SK-N-SH (cell line): ENCODE data around the gene RNF187. TPM values are rescaled to one million over a fixed set of nuclear protein-coding genes. Genes with fewer than 3 reads are reported as not detected.

Experiments used
- CTCF ChIA-PET: fragments of 300-600, 350-600 bp; formaldehyde crosslinking; extraction: SDS; loops from one replicate; lab custom pipeline; 2021; lab: Yijun Ruan, JAX
- POLR2A ChIA-PET: fragments of 350-600 bp; sonication (Branson Sonifier 250); formaldehyde crosslinking; extraction: SDS; loops from one replicate; lab custom pipeline; 2020; ENCODE audit warnings: antibody characterized with exemption, inconsistent platforms; lab: Yijun Ruan, JAX
- DNase-seq: peaks from one replicate; pipeline ENCODE4 v3.0.0; 2012
- H2AFZ ChIP-seq: fragments of 200-600 bp; sonication (generic); 2 replicates; pipeline ENCODE4 v1.8.1; 2016; ENCODE audit warnings: antibody characterized with exemption, mild to moderate bottlenecking, low read depth
- H3F3A ChIP-seq: fragments of 200-600 bp; sonication (generic); replicated peaks from 2 replicates; pipeline ENCODE3; 2016; ENCODE audit warnings: antibody characterized with exemption, mild to moderate bottlenecking; ENCODE audit not compliant: insufficient read depth
- H3K27ac ChIP-seq, 2 experiments: fragments of 200-500 bp in 1 of 2; fragments of 200-600 bp in 1 of 2; sonication (Bioruptor generic) in 1 of 2; sonication (generic), shearing (Covaris generic) in 1 of 2; 2 replicates each; pipeline versions ENCODE4 v1.5.1 to v1.6.1; 2014 to 2016; ENCODE audit warnings: low read depth in 2 of 2, inconsistent platforms in 1 of 2, low read length in 1 of 2, mild to moderate bottlenecking in 1 of 2, mixed read lengths in 1 of 2
- H3K27me3 ChIP-seq: fragments of 200-600 bp; sonication (generic), shearing (Covaris generic); 2 replicates; pipeline ENCODE4 v1.6.1; 2016; ENCODE audit warnings: mixed run types; ENCODE audit not compliant: insufficient read depth
- H3K36me3 ChIP-seq, 2 experiments: fragments of 200-500 bp in 1 of 2; fragments of 200-600 bp in 1 of 2; sonication (Bioruptor generic) in 1 of 2; sonication (generic) in 1 of 2; replicated peaks in 1 of 2; 2 replicates each; pipeline versions ENCODE3 to v1.5.1; 2014 to 2016; ENCODE audit warnings: low read length in 1 of 2, mild to moderate bottlenecking in 1 of 2; ENCODE audit not compliant: insufficient read depth in 2 of 2, control insufficient read depth in 1 of 2
- H3K4me1 ChIP-seq, 2 experiments: fragments of 200-500 bp in 1 of 2; fragments of 200-600 bp in 1 of 2; sonication (Bioruptor generic) in 1 of 2; sonication (generic), shearing (Covaris generic) in 1 of 2; 2 replicates each; pipeline versions ENCODE4 v1.5.1 to v1.6.1; 2014 to 2016; ENCODE audit warnings: low read depth in 1 of 2, low read length in 1 of 2, mixed run types in 1 of 2; ENCODE audit not compliant: insufficient read depth in 2 of 2, control insufficient read depth in 1 of 2
- H3K4me2 ChIP-seq: fragments of 200-600 bp; sonication (generic), shearing (Covaris generic); 2 replicates; pipeline ENCODE4 v1.6.1; 2017; ENCODE audit warnings: mixed run types
- H3K4me3 ChIP-seq, 2 experiments: fragments of 200-500 bp in 1 of 2; fragments of 200-600 bp in 1 of 2; sonication (Bioruptor generic) in 1 of 2; sonication (generic), shearing (Covaris generic) in 1 of 2; 2 replicates each; pipeline versions ENCODE4 v1.5.1 to v1.8.1; 2014 to 2016; ENCODE audit warnings: low read depth in 2 of 2, inconsistent platforms in 1 of 2, low read length in 1 of 2, mild to moderate bottlenecking in 1 of 2, mixed read lengths in 1 of 2, moderate library complexity in 1 of 2
- H3K79me2 ChIP-seq: fragments of 200-600 bp; sonication (generic); 2 replicates; pipeline ENCODE4 v1.8.1; 2017; ENCODE audit warnings: mild to moderate bottlenecking; ENCODE audit not compliant: insufficient read depth
- H3K9ac ChIP-seq: fragments of 200-600 bp; sonication (generic); 2 replicates; pipeline ENCODE4 v1.6.1; 2017; ENCODE audit warnings: mixed run types
- H3K9me2 ChIP-seq: fragments of 200-600 bp; sonication (generic); 2 replicates; pipeline ENCODE4 v1.6.1; 2017; ENCODE audit warnings: mixed run types
- H3K9me3 ChIP-seq: fragments of 200-600 bp; sonication (generic); 2 replicates; pipeline ENCODE4 v1.6.1; 2017; ENCODE audit warnings: mixed run types, mild to moderate bottlenecking, moderate library complexity
- H4K20me1 ChIP-seq: fragments of 200-600 bp; sonication (generic); 2 replicates; pipeline ENCODE4 v1.6.1; 2017; ENCODE audit warnings: mild to moderate bottlenecking, mixed run types; ENCODE audit not compliant: insufficient read depth
- EZH2phosphoT487 ChIP-seq: fragments of 200-600 bp; sonication (generic); IDR thresholded peaks from 2 replicates; pipeline ENCODE4 v1.6.1; 2017; ENCODE audit warnings: low read depth, mixed run types, mild to moderate bottlenecking, antibody characterized with exemption, moderate library complexity, borderline replicate concordance
- GATA2 ChIP-seq: sonication (generic); formaldehyde crosslinking; IDR thresholded peaks from 2 replicates; pipeline ENCODE4 v1.5.0; 2020; ENCODE audit warnings: mild to moderate bottlenecking, missing genetic modification reagents
- JUND ChIP-seq: IDR thresholded peaks from 2 replicates; pipeline ENCODE4 v1.4.0; 2012
- MEF2A ChIP-seq: IDR thresholded peaks from 2 replicates; pipeline ENCODE4 v1.4.0; 2012; ENCODE audit warnings: low read depth, borderline replicate concordance
- RFX5 ChIP-seq: IDR thresholded peaks from 2 replicates; pipeline ENCODE4 v1.6.1; 2012; ENCODE audit warnings: mild to moderate bottlenecking, improper control_type of control experiment, low read length
- RXRA ChIP-seq: IDR thresholded peaks from 2 replicates; pipeline ENCODE4 v1.4.0; 2012; ENCODE audit warnings: low read depth, mild to moderate bottlenecking, borderline replicate concordance
- SIN3A ChIP-seq: IDR thresholded peaks from 2 replicates; pipeline ENCODE4 v1.6.1; 2012; ENCODE audit warnings: low read depth, mild to moderate bottlenecking, low read length, moderate library complexity, borderline replicate concordance
- TAF1 ChIP-seq: IDR thresholded peaks from 2 replicates; pipeline ENCODE4 v1.6.1; 2012; ENCODE audit warnings: low read depth, mild to moderate bottlenecking, low read length, moderate library complexity, borderline replicate concordance
- TCF12 ChIP-seq: IDR thresholded peaks from 2 replicates; pipeline ENCODE4 v1.4.0; 2012
- WGBS: methylation state at CpG from one replicate; pipeline ENCODE4 v1.1.6; 2017; ENCODE audit warnings: low lambda C conversion rate; 5-methylcytosine and 5-hydroxymethylcytosine counted together
- polyA plus RNA-seq, 3 experiments: library from polyadenylated mRNA; depleted of rRNA; stranded (reverse); fragments of >200 nt; gene quantifications; 2 replicates each; pipeline ENCODE4 v1.2.3, GENCODE V29; 2012
- TF ChIP-seq, protein P1 (sequence below): fragments of 150-350 bp; IDR thresholded peaks from 2 replicates; pipeline ENCODE4 v1.6.1; 2016; ENCODE audit warnings: mild to moderate bottlenecking, low read depth, low read length
- TF ChIP-seq, protein P2 (sequence below): IDR thresholded peaks from 2 replicates; pipeline ENCODE4 v1.4.0; 2012; ENCODE audit warnings: low read depth
- TF ChIP-seq, protein P3 (sequence below): IDR thresholded peaks from 2 replicates; pipeline ENCODE4 v1.6.1; 2012; ENCODE audit warnings: mild to moderate bottlenecking, low read depth, low read length, moderate library complexity
- TF ChIP-seq, protein P4 (sequence below): IDR thresholded peaks from 2 replicates; pipeline ENCODE4 v1.4.0; 2012; ENCODE audit warnings: low read depth, borderline replicate concordance
- TF ChIP-seq, protein P5 (sequence below): IDR thresholded peaks from 2 replicates; pipeline ENCODE4; 2012
- TF ChIP-seq, protein P6 (sequence below): fragments of 200-600 bp; sonication (generic); IDR thresholded peaks from 2 replicates; pipeline ENCODE4 v1.6.1; 2017; ENCODE audit warnings: antibody characterized with exemption, mild to moderate bottlenecking, moderate library complexity
- TF ChIP-seq, protein P7 (sequence below): fragments of 150-350 bp; IDR thresholded peaks from 2 replicates; pipeline ENCODE4 v1.6.1; 2017; ENCODE audit warnings: antibody characterized with exemption, low read length, low read depth, borderline replicate concordance

The RNF187 gene
- polyA plus RNA-seq, 1 of the 3 experiments (the other 2 are of a cell fraction) = 71.1 TPM

DNA sequence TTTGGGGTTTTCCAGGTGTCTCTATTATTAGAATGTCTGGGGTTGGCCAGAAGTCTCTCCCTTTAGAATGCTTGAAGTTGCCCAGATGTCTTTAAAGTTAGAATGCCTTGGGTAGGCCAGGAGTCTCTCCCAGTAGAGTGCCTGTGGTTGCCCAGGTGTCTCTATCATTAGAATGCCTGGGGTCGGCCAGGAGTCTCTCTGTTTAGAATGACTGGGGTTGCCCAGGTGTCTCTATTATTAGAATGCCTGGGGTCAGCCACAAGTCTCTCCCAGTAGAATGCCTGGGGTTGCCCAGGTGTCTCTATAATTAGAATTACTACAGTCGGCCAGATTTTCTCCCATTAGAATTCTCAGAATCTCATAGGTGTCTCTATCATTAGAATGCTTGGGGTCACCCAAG, 55.2 kb downstream of the RNF187 start:
- 14% methylated on average over 1 of the region's 2 CpGs for WGBS
- H3K9ac ChIP-seq = no peak overlapping the region
- H3K36me3 ChIP-seq = no peaks in the 10 kb centered on the region
- no peaks in the 10 kb centered on the region for H3F3A ChIP-seq
- no peak overlapping the region for H3K4me2 ChIP-seq
- no peak overlapping the region for H3K27ac ChIP-seq
- H3K27me3 ChIP-seq = no peaks in the 10 kb centered on the region
- no peak overlapping the region for H2AFZ ChIP-seq
- TF ChIP-seq, protein P1, sequence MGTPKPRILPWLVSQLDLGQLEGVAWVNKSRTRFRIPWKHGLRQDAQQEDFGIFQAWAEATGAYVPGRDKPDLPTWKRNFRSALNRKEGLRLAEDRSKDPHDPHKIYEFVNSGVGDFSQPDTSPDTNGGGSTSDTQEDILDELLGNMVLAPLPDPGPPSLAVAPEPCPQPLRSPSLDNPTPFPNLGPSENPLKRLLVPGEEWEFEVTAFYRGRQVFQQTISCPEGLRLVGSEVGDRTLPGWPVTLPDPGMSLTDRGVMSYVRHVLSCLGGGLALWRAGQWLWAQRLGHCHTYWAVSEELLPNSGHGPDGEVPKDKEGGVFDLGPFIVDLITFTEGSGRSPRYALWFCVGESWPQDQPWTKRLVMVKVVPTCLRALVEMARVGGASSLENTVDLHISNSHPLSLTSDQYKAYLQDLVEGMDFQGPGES = no peak
- no peak for TF ChIP-seq GATA2 (CRISPR knock-in tag)
- H4K20me1 ChIP-seq = no peaks in the 10 kb centered on the region
- H3K9me2 ChIP-seq = no peaks in the 10 kb centered on the region
- no peak overlapping the region for H3K4me3 ChIP-seq
- no peaks in the 10 kb centered on the region for H3K4me1 ChIP-seq
- no peak for DNase-seq
- ChIA-PET POLR2A (no interaction called here), CTCF (no interaction called here)
- no peaks in the 10 kb centered on the region for H3K9me3 ChIP-seq
- H3K79me2 ChIP-seq = no peaks in the 10 kb centered on the region

DNA sequence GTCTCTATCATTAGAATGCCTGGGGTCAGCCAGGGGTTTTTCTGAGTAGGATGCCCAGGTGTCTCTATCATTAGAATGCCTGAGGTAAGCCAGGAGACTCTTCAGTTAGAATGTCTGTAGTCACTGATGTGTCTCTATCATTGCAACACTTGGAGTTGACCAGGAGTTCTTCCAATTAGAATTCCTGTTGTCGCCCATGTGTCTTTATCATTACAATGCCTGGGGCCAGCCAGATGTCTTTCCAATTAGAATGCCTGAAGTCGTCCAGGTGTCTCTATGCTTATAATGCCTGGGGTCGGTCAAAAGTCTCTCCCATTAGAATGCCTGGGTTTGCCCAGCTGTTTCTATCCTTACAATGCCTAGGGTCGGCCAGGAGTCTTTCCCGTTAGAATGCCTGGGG, 55.8 kb downstream of the RNF187 start:
- no peak overlapping the region for H3K4me2 ChIP-seq

More for the DNA sequence above, 55.8 kb downstream of the RNF187 start:
- Histone ChIP-seq H3K27me3 (no peaks in the 10 kb centered on the region), H3K36me3 (no peaks in the 10 kb centered on the region), H3K27ac (no peak overlapping the region), H2AFZ (no peak overlapping the region), H3K79me2 (no peaks in the 10 kb centered on the region), H3K9me3 (no peaks in the 10 kb centered on the region), H4K20me1 (no peaks in the 10 kb centered on the region), H3K4me3 (no peak overlapping the region), H3K9ac (no peak overlapping the region), H3K4me1 (no peaks in the 10 kb centered on the region), H3K9me2 (no peaks in the 10 kb centered on the region), H3F3A (no peaks in the 10 kb centered on the region)
- 7% methylated on average over 5 of the region's 5 CpGs for WGBS
- ChIA-PET CTCF (no interaction called here), POLR2A (no interaction called here)
- TF ChIP-seq, protein P2, sequence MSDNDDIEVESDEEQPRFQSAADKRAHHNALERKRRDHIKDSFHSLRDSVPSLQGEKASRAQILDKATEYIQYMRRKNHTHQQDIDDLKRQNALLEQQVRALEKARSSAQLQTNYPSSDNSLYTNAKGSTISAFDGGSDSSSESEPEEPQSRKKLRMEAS = no peak
- TF ChIP-seq, protein P3, sequence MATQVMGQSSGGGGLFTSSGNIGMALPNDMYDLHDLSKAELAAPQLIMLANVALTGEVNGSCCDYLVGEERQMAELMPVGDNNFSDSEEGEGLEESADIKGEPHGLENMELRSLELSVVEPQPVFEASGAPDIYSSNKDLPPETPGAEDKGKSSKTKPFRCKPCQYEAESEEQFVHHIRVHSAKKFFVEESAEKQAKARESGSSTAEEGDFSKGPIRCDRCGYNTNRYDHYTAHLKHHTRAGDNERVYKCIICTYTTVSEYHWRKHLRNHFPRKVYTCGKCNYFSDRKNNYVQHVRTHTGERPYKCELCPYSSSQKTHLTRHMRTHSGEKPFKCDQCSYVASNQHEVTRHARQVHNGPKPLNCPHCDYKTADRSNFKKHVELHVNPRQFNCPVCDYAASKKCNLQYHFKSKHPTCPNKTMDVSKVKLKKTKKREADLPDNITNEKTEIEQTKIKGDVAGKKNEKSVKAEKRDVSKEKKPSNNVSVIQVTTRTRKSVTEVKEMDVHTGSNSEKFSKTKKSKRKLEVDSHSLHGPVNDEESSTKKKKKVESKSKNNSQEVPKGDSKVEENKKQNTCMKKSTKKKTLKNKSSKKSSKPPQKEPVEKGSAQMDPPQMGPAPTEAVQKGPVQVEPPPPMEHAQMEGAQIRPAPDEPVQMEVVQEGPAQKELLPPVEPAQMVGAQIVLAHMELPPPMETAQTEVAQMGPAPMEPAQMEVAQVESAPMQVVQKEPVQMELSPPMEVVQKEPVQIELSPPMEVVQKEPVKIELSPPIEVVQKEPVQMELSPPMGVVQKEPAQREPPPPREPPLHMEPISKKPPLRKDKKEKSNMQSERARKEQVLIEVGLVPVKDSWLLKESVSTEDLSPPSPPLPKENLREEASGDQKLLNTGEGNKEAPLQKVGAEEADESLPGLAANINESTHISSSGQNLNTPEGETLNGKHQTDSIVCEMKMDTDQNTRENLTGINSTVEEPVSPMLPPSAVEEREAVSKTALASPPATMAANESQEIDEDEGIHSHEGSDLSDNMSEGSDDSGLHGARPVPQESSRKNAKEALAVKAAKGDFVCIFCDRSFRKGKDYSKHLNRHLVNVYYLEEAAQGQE = no peak
- TF ChIP-seq JUND (no peak), RFX5 (no peak), SIN3A (no peak), TAF1 (no peak), TCF12 (no peak), MEF2A (no peak), RXRA (no peak), GATA2 (CRISPR knock-in tag) (no peak), EZH2phosphoT487 (no peak)
- TF ChIP-seq, protein P4, sequence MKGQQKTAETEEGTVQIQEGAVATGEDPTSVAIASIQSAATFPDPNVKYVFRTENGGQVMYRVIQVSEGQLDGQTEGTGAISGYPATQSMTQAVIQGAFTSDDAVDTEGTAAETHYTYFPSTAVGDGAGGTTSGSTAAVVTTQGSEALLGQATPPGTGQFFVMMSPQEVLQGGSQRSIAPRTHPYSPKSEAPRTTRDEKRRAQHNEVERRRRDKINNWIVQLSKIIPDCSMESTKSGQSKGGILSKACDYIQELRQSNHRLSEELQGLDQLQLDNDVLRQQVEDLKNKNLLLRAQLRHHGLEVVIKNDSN = no peak
- TF ChIP-seq, protein P5, sequence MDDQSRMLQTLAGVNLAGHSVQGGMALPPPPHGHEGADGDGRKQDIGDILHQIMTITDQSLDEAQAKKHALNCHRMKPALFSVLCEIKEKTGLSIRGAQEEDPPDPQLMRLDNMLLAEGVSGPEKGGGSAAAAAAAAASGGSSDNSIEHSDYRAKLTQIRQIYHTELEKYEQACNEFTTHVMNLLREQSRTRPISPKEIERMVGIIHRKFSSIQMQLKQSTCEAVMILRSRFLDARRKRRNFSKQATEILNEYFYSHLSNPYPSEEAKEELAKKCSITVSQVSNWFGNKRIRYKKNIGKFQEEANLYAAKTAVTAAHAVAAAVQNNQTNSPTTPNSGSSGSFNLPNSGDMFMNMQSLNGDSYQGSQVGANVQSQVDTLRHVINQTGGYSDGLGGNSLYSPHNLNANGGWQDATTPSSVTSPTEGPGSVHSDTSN = no peak
- TF ChIP-seq, protein P6, sequence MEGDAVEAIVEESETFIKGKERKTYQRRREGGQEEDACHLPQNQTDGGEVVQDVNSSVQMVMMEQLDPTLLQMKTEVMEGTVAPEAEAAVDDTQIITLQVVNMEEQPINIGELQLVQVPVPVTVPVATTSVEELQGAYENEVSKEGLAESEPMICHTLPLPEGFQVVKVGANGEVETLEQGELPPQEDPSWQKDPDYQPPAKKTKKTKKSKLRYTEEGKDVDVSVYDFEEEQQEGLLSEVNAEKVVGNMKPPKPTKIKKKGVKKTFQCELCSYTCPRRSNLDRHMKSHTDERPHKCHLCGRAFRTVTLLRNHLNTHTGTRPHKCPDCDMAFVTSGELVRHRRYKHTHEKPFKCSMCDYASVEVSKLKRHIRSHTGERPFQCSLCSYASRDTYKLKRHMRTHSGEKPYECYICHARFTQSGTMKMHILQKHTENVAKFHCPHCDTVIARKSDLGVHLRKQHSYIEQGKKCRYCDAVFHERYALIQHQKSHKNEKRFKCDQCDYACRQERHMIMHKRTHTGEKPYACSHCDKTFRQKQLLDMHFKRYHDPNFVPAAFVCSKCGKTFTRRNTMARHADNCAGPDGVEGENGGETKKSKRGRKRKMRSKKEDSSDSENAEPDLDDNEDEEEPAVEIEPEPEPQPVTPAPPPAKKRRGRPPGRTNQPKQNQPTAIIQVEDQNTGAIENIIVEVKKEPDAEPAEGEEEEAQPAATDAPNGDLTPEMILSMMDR = no peak
- TF ChIP-seq, protein P7, sequence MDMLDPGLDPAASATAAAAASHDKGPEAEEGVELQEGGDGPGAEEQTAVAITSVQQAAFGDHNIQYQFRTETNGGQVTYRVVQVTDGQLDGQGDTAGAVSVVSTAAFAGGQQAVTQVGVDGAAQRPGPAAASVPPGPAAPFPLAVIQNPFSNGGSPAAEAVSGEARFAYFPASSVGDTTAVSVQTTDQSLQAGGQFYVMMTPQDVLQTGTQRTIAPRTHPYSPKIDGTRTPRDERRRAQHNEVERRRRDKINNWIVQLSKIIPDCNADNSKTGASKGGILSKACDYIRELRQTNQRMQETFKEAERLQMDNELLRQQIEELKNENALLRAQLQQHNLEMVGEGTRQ = no peak
- no peak for DNase-seq
